IMR-90 (cell line): ENCODE results near the gene RRP15. TPM values are rescaled to one million over a fixed set of nuclear protein-coding genes. Genes with fewer than 3 reads are reported as not detected.

Experiments
- ATAC-seq: fragments of 200-7000 bp; cut with Tn5 transposase; 2 replicates; pipeline ENCODE4 v1.9.1; 2020; ENCODE audit warnings: low read depth, mild to moderate bottlenecking, moderate library complexity
- BruUV-seq: library from RNA; stranded (reverse); fragments of 400-500 nt; replicated peaks from 2 replicates; lab custom pipeline; 2021; lab: Mats Ljungman, UMichigan
- CTCF ChIA-PET: fragments of 300-600 bp; formaldehyde crosslinking; extraction: SDS; loops from one replicate; lab custom pipeline; 2021; ENCODE audit warnings: antibody characterized with exemption; lab: Yijun Ruan, JAX
- POLR2A ChIA-PET: fragments of 300-600 bp; sonication (Branson Sonifier 250); formaldehyde crosslinking; loops from one replicate; lab custom pipeline; 2022; ENCODE audit warnings: antibody characterized with exemption; ENCODE audit not compliant: unreplicated experiment; lab: Charles Lee
- DNase-seq: peaks from one replicate; pipeline ENCODE4 v3.0.0; 2013
- H2AFZ ChIP-seq: replicated peaks from 2 replicates; pipeline ENCODE3; 2013; ENCODE audit warnings: low read length, mild to moderate bottlenecking; ENCODE audit not compliant: poor library complexity
- H2AK5ac ChIP-seq: 2 replicates; pipeline ENCODE4 v1.6.1; 2013; ENCODE audit warnings: low read depth, low read length, inconsistent platforms
- H2AK9ac ChIP-seq: replicated peaks from 2 replicates; pipeline ENCODE3; 2013; ENCODE audit warnings: mild to moderate bottlenecking, low read depth, low read length, moderate library complexity; ENCODE audit not compliant: poor library complexity
- H2BK120ac ChIP-seq: 2 replicates; pipeline ENCODE4 v1.6.1; 2013; ENCODE audit warnings: low read depth, low read length, inconsistent platforms
- H2BK15ac ChIP-seq: 3 replicates; pipeline ENCODE4 v1.6.1; 2013; ENCODE audit warnings: low read depth, low read length, inconsistent platforms
- H2BK20ac ChIP-seq: 2 replicates; pipeline ENCODE4 v1.6.1; 2013; ENCODE audit warnings: low read depth, mild to moderate bottlenecking, inconsistent platforms, low read length, moderate library complexity
- H2BK5ac ChIP-seq: 2 replicates; pipeline ENCODE4 v1.6.1; 2013; ENCODE audit warnings: mild to moderate bottlenecking, low read depth, low read length, inconsistent platforms; ENCODE audit not compliant: poor library complexity, severe bottlenecking
- H3K14ac ChIP-seq: replicated peaks from 2 replicates; pipeline ENCODE4 v1.6.1; 2013; ENCODE audit warnings: low read depth, low read length, inconsistent platforms
- H3K18ac ChIP-seq: 2 replicates; pipeline ENCODE4 v1.6.1; 2013; ENCODE audit warnings: low read depth, low read length, control low read depth
- H3K23ac ChIP-seq: 2 replicates; pipeline ENCODE4 v1.6.1; 2013; ENCODE audit warnings: low read depth, low read length, inconsistent platforms
- H3K27ac ChIP-seq: 2 replicates; pipeline ENCODE4 v1.5.1; 2013; ENCODE audit warnings: mild to moderate bottlenecking, control low read depth, low read length; ENCODE audit not compliant: insufficient read depth
- H3K27me3 ChIP-seq: 2 replicates; pipeline ENCODE4 v1.6.1; 2013; ENCODE audit warnings: low read length; ENCODE audit not compliant: control insufficient read depth, insufficient read depth
- H3K36me3 ChIP-seq: 2 replicates; pipeline ENCODE4 v1.6.1; 2013; ENCODE audit warnings: low read length, mixed read lengths; ENCODE audit not compliant: control insufficient read depth, insufficient read depth
- H3K4ac ChIP-seq: 2 replicates; pipeline ENCODE4 v1.6.1; 2013; ENCODE audit warnings: low read depth, low read length, inconsistent platforms
- H3K4me1 ChIP-seq: 2 replicates; pipeline ENCODE4 v1.6.1; 2013; ENCODE audit warnings: low read length, mixed read lengths; ENCODE audit not compliant: control insufficient read depth, insufficient read depth
- H3K4me2 ChIP-seq: 2 replicates; pipeline ENCODE4 v1.6.1; 2013; ENCODE audit warnings: low read depth, mild to moderate bottlenecking, control low read depth, low read length, moderate library complexity
- H3K4me3 ChIP-seq: 2 replicates; pipeline ENCODE4 v1.5.1; 2013; ENCODE audit warnings: low read depth, mild to moderate bottlenecking, control low read depth, low read length, moderate library complexity; ENCODE audit not compliant: insufficient read depth
- H3K56ac ChIP-seq: 2 replicates; pipeline ENCODE4 v1.6.1; 2013; ENCODE audit warnings: low read length, inconsistent platforms; ENCODE audit not compliant: insufficient read depth; ENCODE audit errors: extremely low read depth
- H3K79me1 ChIP-seq, 2 experiments: 2 replicates each; pipeline ENCODE4 v1.6.1; 2013; ENCODE audit warnings: low read length in 2 of 2, inconsistent platforms in 1 of 2, low read depth in 1 of 2
- H3K9ac ChIP-seq: 2 replicates; pipeline ENCODE4 v1.6.1; 2013; ENCODE audit warnings: low read depth, low read length, control low read depth
- H3K9me1 ChIP-seq: 2 replicates; pipeline ENCODE4 v1.6.1; 2013; ENCODE audit warnings: low read length, inconsistent platforms; ENCODE audit not compliant: insufficient read depth
- H3K9me3 ChIP-seq: 2 replicates; pipeline ENCODE4 v1.6.1; 2013; ENCODE audit warnings: low read length; ENCODE audit not compliant: control insufficient read depth, insufficient read depth
- H4K20me1 ChIP-seq: 2 replicates; pipeline ENCODE4 v1.6.1; 2013; ENCODE audit warnings: low read length, inconsistent platforms; ENCODE audit not compliant: insufficient read depth
- H4K5ac ChIP-seq: 2 replicates; pipeline ENCODE4 v1.6.1; 2013; ENCODE audit warnings: mild to moderate bottlenecking, low read depth, low read length, control low read depth
- H4K8ac ChIP-seq, 2 experiments: 2 replicates each; pipeline ENCODE4 v1.6.1; 2013; ENCODE audit warnings: low read depth in 2 of 2, low read length in 2 of 2, control low read depth in 1 of 2, inconsistent platforms in 1 of 2
- H4K91ac ChIP-seq: 2 replicates; pipeline ENCODE4 v1.6.1; 2013; ENCODE audit warnings: low read depth, low read length, inconsistent platforms; ENCODE audit not compliant: insufficient read depth
- BHLHE40 ChIP-seq: fragments of 150-350 bp; IDR thresholded peaks from 2 replicates; pipeline ENCODE4 v1.6.1; 2016; ENCODE audit warnings: mild to moderate bottlenecking, low read depth, low read length
- CEBPB ChIP-seq: IDR thresholded peaks from 2 replicates; pipeline ENCODE4 v1.6.1; 2012; ENCODE audit warnings: low read depth, low read length, improper control_type of control experiment
- CHD1 ChIP-seq: IDR thresholded peaks from 2 replicates; pipeline ENCODE4 v1.6.1; 2012; ENCODE audit warnings: low read depth, low read length, improper control_type of control experiment
- ELK1 ChIP-seq: fragments of 150-350 bp; IDR thresholded peaks from 2 replicates; pipeline ENCODE4 v1.6.1; 2016; ENCODE audit warnings: low read depth, mild to moderate bottlenecking, low read length, moderate library complexity, borderline replicate concordance
- MAFK ChIP-seq: IDR thresholded peaks from 2 replicates; pipeline ENCODE4 v1.6.1; 2012; ENCODE audit warnings: low read depth, low read length, improper control_type of control experiment
- MXI1 ChIP-seq: IDR thresholded peaks from 2 replicates; pipeline ENCODE4 v1.6.1; 2012; ENCODE audit warnings: low read depth, mild to moderate bottlenecking, low read length, moderate library complexity, borderline replicate concordance
- NFE2L2 ChIP-seq: fragments of 150-350 bp; IDR thresholded peaks from 2 replicates; pipeline ENCODE4 v1.6.1; 2016; ENCODE audit warnings: low read depth, mild to moderate bottlenecking, low read length
- RCOR1 ChIP-seq: IDR thresholded peaks from 2 replicates; pipeline ENCODE4 v1.6.1; 2012; ENCODE audit warnings: mild to moderate bottlenecking, low read length, improper control_type of control experiment; ENCODE audit not compliant: insufficient replicate concordance
- WGBS, 2 experiments: methylation state at CpG; one replicate each; pipeline versions ENCODE4 v1.1.5 to v1.1.7; 2013; ENCODE audit warnings: missing lambda C conversion rate in 2 of 2; ENCODE audit not compliant: insufficient read length in 1 of 2; ENCODE audit errors: extremely low coverage in 2 of 2; 5-methylcytosine and 5-hydroxymethylcytosine counted together
- dilution Hi-C: fragments of 300-500 bp; cut with HindIII; formaldehyde crosslinking; loops from one replicate; pipeline ENCODE4 v1.14.3; 2018; ENCODE audit warnings: low sequenced_read_pairs; ENCODE audit not compliant: unreplicated experiment
- in situ Hi-C: fragments of 300-500 bp; cut with MboI; formaldehyde crosslinking; loops from 3 replicates; pipeline ENCODE4 v1.14.3; 2019; ENCODE audit warnings: low sequenced_read_pairs, inconsistent platforms, mixed read lengths
- intact Hi-C: fragments of 100-400 bp; cut with micrococcal nuclease; formaldehyde crosslinking; loops from 2 replicates; pipeline ENCODE4 v1.10.0; 2022
- polyA plus RNA-seq, 3 experiments: library from polyadenylated mRNA; depleted of rRNA; stranded (reverse); fragments of >200 nt; gene quantifications; 2 replicates each; pipeline ENCODE4 v1.2.3, GENCODE V29; 2012; ENCODE audit warnings: low replicate concordance in 1 of 3
- total RNA-seq: library from RNA; depleted of rRNA; stranded (reverse); fragments of >200 nt; gene quantifications from 2 replicates; pipeline ENCODE4 v1.2.3, GENCODE V29; 2012

RRP15 gene
- total and polyA plus RNA-seq, 2 of the 4 experiments (the other 2 are of a cell fraction) = 3.1 to 4.1 TPM

- Histone ChIP-seq H3K9ac (no peak overlapping the region), H3K18ac (no peak overlapping the region), H3K4me1 (peaks cover 11% of the 10 kb centered on the region), H2BK15ac (no peak overlapping the region), H3K14ac (0 out of 2 replicates have a peak overlapping the region, but pooled peaks have one; percentile 28), H2BK5ac (no peak overlapping the region), H3K4ac (no peak overlapping the region), H3K9me3 (no peaks in the 10 kb centered on the region), H3K9me1 (peaks cover 7% of the 10 kb centered on the region; the same call in 1 of the 2 replicates), H3K4me3 (no peak overlapping the region), H3K27ac (no peak overlapping the region), H4K5ac (no peak overlapping the region), H3K4me2 (no peak overlapping the region), H4K8ac (no peak overlapping the region), H3K27me3 (no peaks in the 10 kb centered on the region), H3K56ac (no peak overlapping the region), H2BK120ac (no peak overlapping the region), H2AFZ (no peak overlapping the region), H2AK5ac (no peak overlapping the region), H4K20me1 (no peaks in the 10 kb centered on the region), H4K91ac (no peak overlapping the region), H3K23ac (no peak overlapping the region), H3K79me1 (peaks cover 17 to 24% of the 10 kb centered on the region in 2 experiments), H2BK20ac (no peak overlapping the region), H3K36me3 (no peaks in the 10 kb centered on the region; the same call in 1 of the 2 replicates), H2AK9ac (no peak overlapping the region)
- DNase-seq (no peak), ATAC-seq (no peak)
- no CpG with 5 or more reads among the region's 4 CpGs for WGBS, 2 experiments
- CTCF ChIA-PET = no interaction called here
- no TSS peak for BruUV-seq
- POLR2A ChIA-PET = no interaction called here
- TF ChIP-seq MAFK (no peak), CEBPB (no peak), NFE2L2 (no peak), CHD1 (no peak), ELK1 (no peak), RCOR1 (no peak), BHLHE40 (no peak), MXI1 (no peak)
- intact Hi-C loops = no loop called here
- dilution Hi-C loops = no loop called here
- in situ Hi-C loops = no loop called here
Measured at GRCh38 chr1:218353656-218354055, 68.6 kb downstream of the RRP15 start.
